Measurements from ENCODE around the gene SEC31B. TPM values are rescaled to one million over a fixed set of nuclear protein-coding genes. Genes with fewer than 3 reads are reported as not detected.

The SEC31B gene, protein sequence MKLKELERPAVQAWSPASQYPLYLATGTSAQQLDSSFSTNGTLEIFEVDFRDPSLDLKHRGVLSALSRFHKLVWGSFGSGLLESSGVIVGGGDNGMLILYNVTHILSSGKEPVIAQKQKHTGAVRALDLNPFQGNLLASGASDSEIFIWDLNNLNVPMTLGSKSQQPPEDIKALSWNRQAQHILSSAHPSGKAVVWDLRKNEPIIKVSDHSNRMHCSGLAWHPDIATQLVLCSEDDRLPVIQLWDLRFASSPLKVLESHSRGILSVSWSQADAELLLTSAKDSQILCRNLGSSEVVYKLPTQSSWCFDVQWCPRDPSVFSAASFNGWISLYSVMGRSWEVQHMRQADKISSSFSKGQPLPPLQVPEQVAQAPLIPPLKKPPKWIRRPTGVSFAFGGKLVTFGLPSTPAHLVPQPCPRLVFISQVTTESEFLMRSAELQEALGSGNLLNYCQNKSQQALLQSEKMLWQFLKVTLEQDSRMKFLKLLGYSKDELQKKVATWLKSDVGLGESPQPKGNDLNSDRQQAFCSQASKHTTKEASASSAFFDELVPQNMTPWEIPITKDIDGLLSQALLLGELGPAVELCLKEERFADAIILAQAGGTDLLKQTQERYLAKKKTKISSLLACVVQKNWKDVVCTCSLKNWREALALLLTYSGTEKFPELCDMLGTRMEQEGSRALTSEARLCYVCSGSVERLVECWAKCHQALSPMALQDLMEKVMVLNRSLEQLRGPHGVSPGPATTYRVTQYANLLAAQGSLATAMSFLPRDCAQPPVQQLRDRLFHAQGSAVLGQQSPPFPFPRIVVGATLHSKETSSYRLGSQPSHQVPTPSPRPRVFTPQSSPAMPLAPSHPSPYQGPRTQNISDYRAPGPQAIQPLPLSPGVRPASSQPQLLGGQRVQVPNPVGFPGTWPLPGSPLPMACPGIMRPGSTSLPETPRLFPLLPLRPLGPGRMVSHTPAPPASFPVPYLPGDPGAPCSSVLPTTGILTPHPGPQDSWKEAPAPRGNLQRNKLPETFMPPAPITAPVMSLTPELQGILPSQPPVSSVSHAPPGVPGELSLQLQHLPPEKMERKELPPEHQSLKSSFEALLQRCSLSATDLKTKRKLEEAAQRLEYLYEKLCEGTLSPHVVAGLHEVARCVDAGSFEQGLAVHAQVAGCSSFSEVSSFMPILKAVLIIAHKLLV
- polyA plus RNA-seq (2013, experiment 1 of 2): 7.7 TPM
- 6.2 TPM for polyA plus RNA-seq (2013, experiment 2 of 2)

DNA sequence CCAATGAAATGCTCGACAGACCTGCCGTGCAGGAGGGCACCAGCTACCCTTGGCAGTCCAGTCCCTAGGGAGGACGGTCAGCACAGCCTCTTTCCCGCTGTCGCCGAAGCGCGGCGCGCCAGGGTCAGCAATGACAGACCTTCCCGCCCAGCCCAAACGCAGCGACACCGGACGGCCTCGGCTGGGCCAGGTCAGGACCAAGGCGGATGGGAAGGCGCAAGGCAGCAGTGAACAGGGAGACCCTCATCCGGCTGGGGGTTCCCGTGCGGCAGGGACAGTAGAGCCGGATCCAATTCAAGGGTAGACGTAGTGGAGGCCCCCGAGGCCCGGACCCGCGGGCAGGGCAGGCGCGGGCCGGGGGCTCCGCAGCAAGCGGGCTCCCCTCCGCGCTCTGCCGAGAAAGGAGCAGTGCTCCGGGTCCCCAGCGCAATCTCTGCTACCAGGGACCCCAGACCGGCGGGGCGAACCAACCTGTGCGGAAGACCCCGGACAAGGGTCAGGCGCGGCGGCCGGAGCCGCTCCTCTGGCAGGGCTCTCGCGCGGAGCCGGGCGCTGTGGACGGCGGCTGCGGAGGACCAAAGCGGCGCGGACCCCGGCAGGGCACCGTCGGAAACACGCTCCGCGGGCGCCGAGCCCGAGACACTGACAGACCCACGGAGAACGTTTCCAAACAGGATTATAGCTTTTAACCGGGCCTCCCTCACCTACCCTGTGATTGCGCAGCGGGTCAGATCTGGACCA, at the start of gene SEC31B:
SEC31B (minus strand) TSS at position 551 of the 741 bp plus-strand sequence. CDS start 2,909 bp downstream, outside the sequence.
- Histone ChIP-seq H3K4me1 (ENCODE audit: control insufficient read depth, insufficient read depth, low read length, poor library complexity, severe bottlenecking) (peaks cover 15% of the 10 kb centered on the region), H3K27ac (ENCODE audit: low read depth, low read length, severe bottlenecking) (no peak within 1 kb of the TSS), H3K4me3 (ENCODE audit: extremely low read depth, insufficient read depth, low read length, poor library complexity, severe bottlenecking) (peak within 1 kb of the TSS; percentile 48), H3K9me3 (ENCODE audit: control insufficient read depth, low read length) (no peaks in the 10 kb centered on the region), H3K36me3 (ENCODE audit: control insufficient read depth, insufficient read depth, low read length) (peaks cover 26% of the 10 kb centered on the region)
- 2% methylated on average over 57 to 63 of the region's 72 CpGs for WGBS, 2 experiments (ENCODE audit: insufficient coverage in 2 of 2)

DNA sequence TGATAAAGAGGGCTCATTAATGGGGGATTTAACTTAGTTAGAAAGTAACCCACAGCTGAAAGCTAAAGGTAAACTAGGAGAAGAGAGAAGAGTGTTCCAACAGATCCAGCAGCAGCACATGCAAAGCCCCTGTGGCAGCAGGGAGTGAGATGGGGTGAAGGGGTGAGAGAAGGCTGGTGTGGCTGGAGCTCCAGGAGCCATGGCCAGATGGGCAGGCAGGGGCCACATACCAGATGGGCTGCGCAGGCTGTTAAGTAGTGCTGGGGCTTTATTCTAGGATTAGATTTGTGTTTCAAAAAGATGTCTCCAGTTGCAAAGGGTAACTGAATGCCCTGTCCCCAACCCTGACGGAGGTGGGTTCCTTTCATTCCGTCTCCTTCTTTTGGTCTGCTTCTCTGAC, 49.3 kb upstream of the SEC31B start:
- Histone ChIP-seq H3K27ac (ENCODE audit: low read depth, low read length, severe bottlenecking) (no peak overlapping the region), H3K4me1 (ENCODE audit: control insufficient read depth, insufficient read depth, low read length, poor library complexity, severe bottlenecking) (peaks cover 6% of the 10 kb centered on the region), H3K36me3 (ENCODE audit: control insufficient read depth, insufficient read depth, low read length) (no peaks in the 10 kb centered on the region), H3K4me3 (ENCODE audit: extremely low read depth, insufficient read depth, low read length, poor library complexity, severe bottlenecking) (no peak overlapping the region), H3K9me3 (ENCODE audit: control insufficient read depth, low read length) (no peaks in the 10 kb centered on the region)
- WGBS, 2 experiments (ENCODE audit: insufficient coverage in 2 of 2): 85 to 97% methylated on average over 3 of the region's 3 CpGs

DNA sequence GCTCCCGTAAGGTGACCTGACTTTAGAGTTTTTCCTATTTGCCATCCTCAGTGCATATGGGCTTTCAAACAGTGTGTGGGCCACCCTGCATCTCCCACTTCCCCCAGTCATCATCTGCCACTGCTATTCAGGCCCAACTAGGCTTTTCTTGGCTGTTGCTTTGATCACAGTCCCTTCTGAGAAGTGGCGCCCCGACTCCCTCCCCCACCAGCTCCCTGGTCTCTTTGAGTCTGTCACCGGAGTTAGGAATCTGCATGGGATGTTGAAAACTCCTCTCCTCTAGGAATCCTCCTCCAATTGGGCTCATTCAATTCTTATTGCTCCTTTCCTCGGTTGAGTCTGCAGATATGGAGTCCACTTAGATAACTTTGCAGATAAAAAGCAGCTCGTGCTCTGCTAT, 48.2 kb upstream of the SEC31B start:
- Histone ChIP-seq H3K36me3 (ENCODE audit: control insufficient read depth, insufficient read depth, low read length) (no peaks in the 10 kb centered on the region), H3K9me3 (ENCODE audit: control insufficient read depth, low read length) (no peaks in the 10 kb centered on the region), H3K27ac (ENCODE audit: low read depth, low read length, severe bottlenecking) (no peak overlapping the region), H3K4me3 (ENCODE audit: extremely low read depth, insufficient read depth, low read length, poor library complexity, severe bottlenecking) (no peak overlapping the region), H3K4me1 (ENCODE audit: control insufficient read depth, insufficient read depth, low read length, poor library complexity, severe bottlenecking) (peaks cover 6% of the 10 kb centered on the region)
- whole genome bisulfite sequencing, 2 experiments (ENCODE audit: insufficient coverage in 2 of 2): 35 to 44% methylated on average over 3 of the region's 6 CpGs

DNA sequence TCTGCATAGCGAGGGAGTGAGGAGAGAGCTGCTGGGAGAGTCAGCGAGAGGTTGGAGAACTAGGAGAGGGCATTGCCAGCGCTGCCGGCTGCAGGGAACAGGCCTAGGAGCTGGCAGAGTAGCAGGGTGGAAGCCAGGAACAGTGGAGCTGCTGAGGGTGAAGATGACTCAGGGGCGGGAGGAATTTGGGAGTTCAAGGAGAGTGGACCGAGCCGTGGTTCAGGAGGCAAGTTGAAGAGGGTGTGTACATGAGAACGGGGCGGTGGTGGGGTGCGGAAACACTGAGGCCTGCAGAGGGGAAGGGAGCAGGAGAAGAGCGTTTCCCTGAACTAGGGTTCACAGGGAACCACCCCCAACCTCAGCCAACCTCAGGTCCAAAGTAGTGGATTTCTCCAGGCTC, 47.6 kb upstream of the SEC31B start:
- 50 to 65% methylated on average over 6 to 7 of the region's 11 CpGs for WGBS, 2 experiments (ENCODE audit: insufficient coverage in 2 of 2)
- H3K9me3 ChIP-seq (ENCODE audit: control insufficient read depth, low read length): no peaks in the 10 kb centered on the region
- H3K27ac ChIP-seq (ENCODE audit: low read depth, low read length, severe bottlenecking): no peak overlapping the region
- H3K4me3 ChIP-seq (ENCODE audit: extremely low read depth, insufficient read depth, low read length, poor library complexity, severe bottlenecking): no peak overlapping the region
- no peaks in the 10 kb centered on the region for H3K36me3 ChIP-seq (ENCODE audit: control insufficient read depth, insufficient read depth, low read length)
- peaks cover 6% of the 10 kb centered on the region for H3K4me1 ChIP-seq (ENCODE audit: control insufficient read depth, insufficient read depth, low read length, poor library complexity, severe bottlenecking)

DNA sequence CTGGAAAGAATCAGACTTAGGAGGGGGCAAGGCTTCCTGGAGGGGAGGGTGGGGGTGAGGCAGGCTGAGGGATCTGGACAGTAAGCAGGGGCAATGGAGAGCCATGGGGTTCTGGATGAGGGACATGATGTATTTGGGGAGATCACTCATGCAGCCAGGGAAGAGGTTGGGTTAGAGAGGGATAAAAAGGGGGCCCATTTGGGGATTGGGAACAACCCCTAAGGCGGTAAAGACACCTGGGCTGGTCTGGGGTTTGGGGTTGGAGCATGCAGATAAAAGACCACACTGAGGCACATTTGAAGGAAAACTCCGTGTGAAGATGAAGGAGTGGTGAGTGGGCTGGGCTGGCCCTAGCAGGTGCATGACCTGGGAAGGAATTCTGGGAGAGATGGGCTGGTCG, 46.9 kb upstream of the SEC31B start:
- Histone ChIP-seq H3K9me3 (ENCODE audit: control insufficient read depth, low read length) (no peaks in the 10 kb centered on the region), H3K27ac (ENCODE audit: low read depth, low read length, severe bottlenecking) (no peak overlapping the region), H3K4me3 (ENCODE audit: extremely low read depth, insufficient read depth, low read length, poor library complexity, severe bottlenecking) (no peak overlapping the region), H3K4me1 (ENCODE audit: control insufficient read depth, insufficient read depth, low read length, poor library complexity, severe bottlenecking) (peaks cover 6% of the 10 kb centered on the region), H3K36me3 (ENCODE audit: control insufficient read depth, insufficient read depth, low read length) (no peaks in the 10 kb centered on the region)
- WGBS, 2 experiments (ENCODE audit: insufficient coverage in 2 of 2): 65 to 72% methylated on average over 3 of the region's 3 CpGs

DNA sequence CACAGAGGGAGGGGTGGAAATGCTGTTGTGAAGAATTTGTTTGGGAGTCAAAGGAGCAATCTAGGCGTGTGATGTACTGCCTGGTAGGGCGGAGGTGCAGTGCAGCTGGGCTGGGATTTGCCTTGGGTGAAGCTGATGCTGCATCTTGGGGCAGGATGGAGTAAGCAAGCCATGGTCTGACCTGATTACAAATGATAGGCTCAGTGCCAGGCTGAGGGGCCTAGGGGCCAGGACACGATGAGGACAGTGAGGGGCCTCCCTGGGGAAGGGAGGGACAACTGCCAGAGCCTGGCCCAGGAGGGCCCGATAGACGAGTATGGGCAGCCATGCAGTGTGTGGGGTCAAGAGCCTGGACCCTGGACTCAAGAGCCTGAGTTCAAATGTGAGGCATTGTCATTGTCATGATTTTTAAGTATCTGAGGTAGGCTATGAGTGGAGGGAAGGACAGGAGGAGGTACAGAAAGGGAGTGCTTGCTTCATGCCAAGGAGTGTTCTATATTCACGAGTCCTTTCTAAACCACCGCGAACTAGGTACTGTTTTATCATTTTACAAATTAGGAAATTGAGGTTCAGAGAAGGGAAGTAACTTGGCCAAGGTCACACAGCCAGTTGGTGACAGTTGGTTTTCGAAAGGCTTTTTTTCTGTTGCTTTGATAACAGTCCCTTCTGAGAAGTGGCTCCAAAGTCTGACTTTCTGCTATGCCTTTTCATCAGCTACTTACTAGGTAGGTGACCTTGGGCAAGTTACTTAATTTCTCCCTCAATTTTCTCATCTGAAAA, 45.7 kb upstream of the SEC31B start:
- WGBS, 2 experiments (ENCODE audit: insufficient coverage in 2 of 2): 92% methylated on average over 6 to 8 of the region's 9 CpGs
- Histone ChIP-seq H3K27ac (ENCODE audit: low read depth, low read length, severe bottlenecking) (no peak overlapping the region), H3K4me1 (ENCODE audit: control insufficient read depth, insufficient read depth, low read length, poor library complexity, severe bottlenecking) (peaks cover 6% of the 10 kb centered on the region), H3K4me3 (ENCODE audit: extremely low read depth, insufficient read depth, low read length, poor library complexity, severe bottlenecking) (no peak overlapping the region), H3K36me3 (ENCODE audit: control insufficient read depth, insufficient read depth, low read length) (no peaks in the 10 kb centered on the region), H3K9me3 (ENCODE audit: control insufficient read depth, low read length) (no peaks in the 10 kb centered on the region)

DNA sequence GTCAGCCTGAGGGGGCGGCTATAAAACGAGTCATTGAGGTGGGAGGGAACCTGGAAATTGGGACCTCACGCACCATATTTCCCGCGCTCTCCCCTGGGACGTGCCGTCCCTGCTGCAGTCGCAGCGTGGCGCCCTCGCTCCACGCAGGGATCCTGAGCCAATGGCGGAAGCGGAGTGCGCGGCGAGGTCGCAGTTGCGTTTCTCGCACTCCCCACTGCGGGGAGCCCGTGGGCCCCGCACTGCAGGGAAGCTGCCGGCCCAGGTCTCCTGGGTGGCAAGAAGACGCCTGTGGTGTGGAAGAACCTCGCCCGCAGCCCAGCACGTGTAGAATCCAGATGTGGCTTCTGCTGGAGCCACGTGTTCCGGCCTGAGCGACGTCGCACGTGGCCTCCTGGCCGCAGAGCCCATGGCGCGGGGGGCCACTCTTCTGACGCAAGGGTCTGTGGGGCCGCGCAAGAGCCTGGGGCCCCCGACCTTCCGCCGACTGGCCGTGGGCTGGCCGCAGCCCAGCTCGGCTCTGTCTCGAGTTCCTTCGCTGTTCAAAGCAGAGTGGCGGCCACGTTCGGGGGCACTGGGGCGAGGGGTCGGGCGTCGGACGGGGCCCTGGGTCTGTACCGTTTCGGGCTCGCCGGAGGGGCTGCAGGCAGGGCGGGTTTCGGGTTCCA, 42.5 kb upstream of the SEC31B start:
- 50 to 55% methylated on average over 53 to 61 of the region's 62 CpGs for WGBS, 2 experiments (ENCODE audit: insufficient coverage in 2 of 2)
- H3K36me3 ChIP-seq (ENCODE audit: control insufficient read depth, insufficient read depth, low read length): peaks cover 6% of the 10 kb centered on the region

DNA sequence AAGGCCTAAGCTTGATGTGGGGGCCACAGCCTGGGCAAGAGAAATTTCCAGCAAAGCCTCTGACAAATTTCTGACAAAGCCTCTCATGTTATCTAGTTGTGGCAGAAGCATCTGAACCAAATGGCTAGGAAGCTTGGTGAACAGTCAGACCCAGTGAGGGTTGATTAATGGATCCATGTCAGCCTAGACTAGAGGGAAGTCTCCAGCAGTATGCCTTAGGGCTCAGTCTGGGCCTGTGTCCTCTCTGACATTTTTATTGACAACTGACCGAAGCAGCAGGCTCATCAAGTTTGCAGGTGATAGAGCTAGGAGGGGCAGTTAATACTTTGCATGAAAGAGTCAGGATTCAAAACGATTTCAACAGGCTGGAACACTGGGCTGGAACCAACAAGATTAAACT, 41.3 kb upstream of the SEC31B start:
- Histone ChIP-seq H3K4me3 (ENCODE audit: extremely low read depth, insufficient read depth, low read length, poor library complexity, severe bottlenecking) (no peak overlapping the region), H3K27ac (ENCODE audit: low read depth, low read length, severe bottlenecking) (no peak overlapping the region), H3K4me1 (ENCODE audit: control insufficient read depth, insufficient read depth, low read length, poor library complexity, severe bottlenecking) (no peaks in the 10 kb centered on the region), H3K9me3 (ENCODE audit: control insufficient read depth, low read length) (no peaks in the 10 kb centered on the region), H3K36me3 (ENCODE audit: control insufficient read depth, insufficient read depth, low read length) (peaks cover 12% of the 10 kb centered on the region)
- 85 to 93% methylated on average over 2 of the region's 2 CpGs for WGBS, 2 experiments (ENCODE audit: insufficient coverage in 2 of 2)

More for the DNA sequence above, 42.5 kb upstream of the SEC31B start:
- Histone ChIP-seq H3K9me3 (ENCODE audit: control insufficient read depth, low read length) (no peaks in the 10 kb centered on the region), H3K4me1 (ENCODE audit: control insufficient read depth, insufficient read depth, low read length, poor library complexity, severe bottlenecking) (no peaks in the 10 kb centered on the region), H3K4me3 (ENCODE audit: extremely low read depth, insufficient read depth, low read length, poor library complexity, severe bottlenecking) (no peak overlapping the region), H3K27ac (ENCODE audit: low read depth, low read length, severe bottlenecking) (no peak overlapping the region)

DNA sequence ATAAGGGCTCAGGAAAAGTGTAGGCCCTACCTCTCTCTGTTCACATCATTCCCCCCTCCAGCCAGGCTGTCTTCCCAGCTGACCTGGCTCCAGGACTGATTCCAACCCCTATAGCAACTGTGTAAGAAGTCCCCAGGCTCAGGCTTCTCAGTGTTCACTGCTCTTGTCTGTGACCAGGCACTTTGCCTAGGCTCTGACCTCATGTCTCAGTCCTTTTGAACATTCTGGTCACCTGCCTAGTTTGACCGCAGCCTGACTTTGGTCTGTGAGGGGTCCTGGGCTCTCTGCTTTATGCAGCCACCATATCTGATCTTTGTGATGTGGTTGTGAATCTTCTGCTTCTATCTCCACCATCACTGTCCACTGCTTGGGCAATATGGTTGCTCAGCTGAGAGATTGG, 40.6 kb upstream of the SEC31B start:
- no peaks in the 10 kb centered on the region for H3K9me3 ChIP-seq (ENCODE audit: control insufficient read depth, low read length)
- H3K27ac ChIP-seq (ENCODE audit: low read depth, low read length, severe bottlenecking): no peak overlapping the region
- no peak overlapping the region for H3K4me3 ChIP-seq (ENCODE audit: extremely low read depth, insufficient read depth, low read length, poor library complexity, severe bottlenecking)
- no peaks in the 10 kb centered on the region for H3K4me1 ChIP-seq (ENCODE audit: control insufficient read depth, insufficient read depth, low read length, poor library complexity, severe bottlenecking)
- WGBS, 2 experiments (ENCODE audit: insufficient coverage in 2 of 2): no CpG with 5 or more reads among the region's 1 CpG
- H3K36me3 ChIP-seq (ENCODE audit: control insufficient read depth, insufficient read depth, low read length): peaks cover 19% of the 10 kb centered on the region

All from mesodermal cell (in vitro differentiated cells).